SK-N-SH treated with all-trans-retinoic acid at 6 μM for 48 hours (cell line): Measurements from ENCODE around the gene ADI1.

Source experiments
- BACH2 ChIP-seq: fragments of 250-450 bp; sonication (Bioruptor Pico); IDR thresholded peaks from 2 replicates; pipeline ENCODE4 v1.9.0; 2021; ENCODE audit warnings: mild to moderate bottlenecking, borderline replicate concordance
- CREB5 ChIP-seq: fragments of 250-450 bp; sonication (Bioruptor Pico); IDR thresholded peaks from 2 replicates; pipeline ENCODE4 v1.5.1; 2020; ENCODE audit warnings: low read depth, mild to moderate bottlenecking, moderate library complexity
- CSDC2 ChIP-seq: fragments of 250-450 bp; sonication (Bioruptor Pico); IDR thresholded peaks from 2 replicates; pipeline ENCODE4 v1.5.0; 2020; ENCODE audit warnings: mild to moderate bottlenecking, moderate library complexity
- ESRRG ChIP-seq: fragments of 250-450 bp; sonication (Bioruptor Pico); IDR thresholded peaks from 2 replicates; pipeline ENCODE4 v1.6.1; 2021; ENCODE audit warnings: mild to moderate bottlenecking
- ISL1 ChIP-seq: fragments of 250-450 bp; sonication (Bioruptor Pico); IDR thresholded peaks from 2 replicates; pipeline ENCODE4 v2.1.2; 2022; ENCODE audit warnings: mild to moderate bottlenecking, moderate library complexity
- PATZ1 ChIP-seq: fragments of 250-450 bp; sonication (Bioruptor Pico); IDR thresholded peaks from 2 replicates; pipeline ENCODE4 v1.8.0; 2020; ENCODE audit warnings: mild to moderate bottlenecking, moderate library complexity, borderline replicate concordance
- POU6F1 ChIP-seq: fragments of 250-450 bp; sonication (Bioruptor Pico); IDR thresholded peaks from 2 replicates; pipeline ENCODE4 v1.8.0; 2021; ENCODE audit warnings: low read depth, mild to moderate bottlenecking, moderate library complexity, borderline replicate concordance
- SNAI2 ChIP-seq: fragments of 250-450 bp; sonication (Bioruptor Pico); IDR thresholded peaks from 2 replicates; pipeline ENCODE4 v1.5.0; 2020; ENCODE audit warnings: mild to moderate bottlenecking, moderate library complexity
- TCF4 ChIP-seq: fragments of 250-450 bp; sonication (Bioruptor Pico); IDR thresholded peaks from 2 replicates; pipeline ENCODE4 v1.8.0; 2021; ENCODE audit warnings: mild to moderate bottlenecking, moderate library complexity, borderline replicate concordance
- TOX ChIP-seq: fragments of 250-450 bp; sonication (Bioruptor Pico); IDR thresholded peaks from 2 replicates; pipeline ENCODE4 v1.8.0; 2021; ENCODE audit warnings: mild to moderate bottlenecking, moderate library complexity, borderline replicate concordance
- TSHZ2 ChIP-seq: fragments of 250-450 bp; sonication (Bioruptor Pico); IDR thresholded peaks from 2 replicates; pipeline ENCODE4 v1.5.0; 2020; ENCODE audit warnings: mild to moderate bottlenecking, moderate library complexity
- ZNF70 ChIP-seq: fragments of 450-650 bp; formaldehyde crosslinking; IDR thresholded peaks from 2 replicates; pipeline ENCODE4 v1.5.0; 2020; ENCODE audit warnings: mild to moderate bottlenecking, moderate library complexity

- TF ChIP-seq ZNF70: no peak
- TF ChIP-seq CSDC2: no peak
- no peak for TF ChIP-seq SNAI2 (CRISPR knock-in tag)
- TF ChIP-seq PATZ1 (CRISPR knock-in tag): no peak
- TF ChIP-seq TOX (CRISPR knock-in tag): no peak
- TF ChIP-seq TCF4: no peak
- TF ChIP-seq CREB5: no peak
- no peak for TF ChIP-seq TSHZ2 (CRISPR knock-in tag)
- no peak for TF ChIP-seq ESRRG (CRISPR knock-in tag)
- TF ChIP-seq BACH2: no peak
- TF ChIP-seq POU6F1 (CRISPR knock-in tag): no peak
- no peak for TF ChIP-seq ISL1
Measured at GRCh38 chr2:3466966-3467365, 52.4 kb downstream of the ADI1 start.
